ENCODE data around the gene EXD2.

- TF ChIP-seq CTCF (conservative IDR thresholded peaks at IDR 0.05; ENCODE audit: low read depth in 2 of 2) = no peak
- TF ChIP-seq POLR2AphosphoS5 (IDR thresholded peaks at IDR 0.05; ENCODE audit: low read depth) = no peak
- TF ChIP-seq ETS1 (IDR thresholded peaks at IDR 0.05) = no peak
- TF ChIP-seq EZH2 (IDR thresholded peaks at IDR 0.05; ENCODE audit: low read depth, unreplicated experiment) = no peak
- TF ChIP-seq CREB1 (CRISPR knock-in tag; IDR thresholded peaks at IDR 0.05; ENCODE audit: low read depth) = no peak
- no peak for TF ChIP-seq REST (IDR thresholded peaks at IDR 0.05; ENCODE audit: unreplicated experiment)
- TF ChIP-seq JUNB (IDR thresholded peaks at IDR 0.05; ENCODE audit: unreplicated experiment) = no peak
- no peak for TF ChIP-seq EZH2phosphoT487 (IDR thresholded peaks at IDR 0.05; ENCODE audit: unreplicated experiment)
- no peak for TF ChIP-seq ZNF462 (CRISPR knock-in tag; IDR thresholded peaks at IDR 0.05)
- TF ChIP-seq ZNF331 (CRISPR knock-in tag; IDR thresholded peaks at IDR 0.05; ENCODE audit: low read depth) = no peak
- TF ChIP-seq ZNF114 (CRISPR knock-in tag; IDR thresholded peaks at IDR 0.05) = no peak
- TF ChIP-seq STAT1 (IDR thresholded peaks at IDR 0.05; ENCODE audit: unreplicated experiment) = no peak
- no peak for TF ChIP-seq NANOG (IDR thresholded peaks at IDR 0.05; ENCODE audit: borderline replicate concordance)
These were observed 100.7 kb downstream of the EXD2 start for GRCh38 chr14:69291891-69292561.

Data from GM23338 (cell line).